Measurements from ENCODE around the gene CRYAB.

Gene CRYAB

GRCh38 chr11:111908639-111909305 is 2.8 kb downstream of the CRYAB start:
- DNase-seq (ENCODE audit: low read depth in 1 of 2, low spot score in 1 of 2): no peak
- TF ChIP-seq REST (IDR thresholded peaks at IDR 0.05; ENCODE audit: insufficient replicate concordance, low read depth) (no peak), GABPA (IDR thresholded peaks at IDR 0.05; ENCODE audit: low read depth) (no peak), POLR2AphosphoS5 (IDR thresholded peaks at IDR 0.05; ENCODE audit: low read depth) (no peak)

GRCh38 chr11:111906680-111907079 is 4.9 kb downstream of the CRYAB start:
- peaks cover 4% of the 10 kb centered on the region for H3K27me3 ChIP-seq (ENCODE audit: insufficient read depth, poor library complexity, severe bottlenecking)
- no peak overlapping the region for H3K4me3 ChIP-seq (replicated peaks; ENCODE audit: insufficient read depth, low read length)
- no peak for DNase-seq (ENCODE audit: low read depth in 1 of 2, low spot score in 1 of 2)
- TF ChIP-seq REST (IDR thresholded peaks at IDR 0.05; ENCODE audit: insufficient replicate concordance, low read depth): no peak
- no peak overlapping the region for H3K27ac ChIP-seq (replicated peaks)

More at GRCh38 chr11:111908639-111909305, 2.8 kb downstream of the CRYAB start:
- Histone ChIP-seq H3K27me3 (ENCODE audit: insufficient read depth, poor library complexity, severe bottlenecking) (peaks cover 7% of the 10 kb centered on the region), H3K4me3 (replicated peaks; ENCODE audit: insufficient read depth, low read length) (no peak overlapping the region), H3K27ac (replicated peaks) (no peak overlapping the region)

GRCh38 chr11:111905411-111905810 is 6.2 kb downstream of the CRYAB start:
- DNase-seq (ENCODE audit: low read depth in 1 of 2, low spot score in 1 of 2): peak in 1 of 2 experiments; percentile 10
- Histone ChIP-seq H3K27me3 (ENCODE audit: insufficient read depth, poor library complexity, severe bottlenecking) (no peaks in the 10 kb centered on the region), H3K4me3 (replicated peaks; ENCODE audit: insufficient read depth, low read length) (no peak overlapping the region), H3K27ac (replicated peaks) (no peak overlapping the region)
- no peak for TF ChIP-seq CTCF (IDR thresholded peaks at IDR 0.05; ENCODE audit: insufficient read depth, low read length)
- TF ChIP-seq SPI1 (IDR thresholded peaks at IDR 0.05; ENCODE audit: borderline replicate concordance, low read depth): 0 out of 2 replicates have a peak, but pooled peaks have one; percentile 11

- Histone ChIP-seq H3K4me3 (replicated peaks; ENCODE audit: insufficient read depth, low read length) (no peak overlapping the region), H3K27ac (replicated peaks) (no peak overlapping the region), H3K27me3 (ENCODE audit: insufficient read depth, poor library complexity, severe bottlenecking) (no peaks in the 10 kb centered on the region)
- no peak for DNase-seq (ENCODE audit: low read depth in 1 of 2, low spot score in 1 of 2)
- TF ChIP-seq REST (IDR thresholded peaks at IDR 0.05; ENCODE audit: insufficient replicate concordance, low read depth) (no peak), SPI1 (IDR thresholded peaks at IDR 0.05; ENCODE audit: borderline replicate concordance, low read depth) (no peak), POLR2AphosphoS5 (IDR thresholded peaks at IDR 0.05; ENCODE audit: low read depth) (no peak), GABPA (IDR thresholded peaks at IDR 0.05; ENCODE audit: low read depth) (no peak), CTCF (IDR thresholded peaks at IDR 0.05; ENCODE audit: insufficient read depth, low read length) (no peak)
These were observed 24.7 kb downstream of the CRYAB start for GRCh38 chr11:111886844-111887243.
